Tibial nerve (tissue), 4 donors: ENCODE results near the gene ST6GALNAC4. TPM values are rescaled to one million over a fixed set of nuclear protein-coding genes. Genes with fewer than 3 reads are reported as not detected.

ENCODE experiments used
- DNase-seq, 2 donors: peaks; one replicate each; pipeline ENCODE4 v3.0.0-alpha.2; 2019; ENCODE audit warnings: low spot score in 2 of 2
- H3K27ac ChIP-seq, 4 donors: fragments of 200-600 bp; sonication (generic) in 3 of 4; one replicate each; pipeline ENCODE4 v1.5.1; 2017 to 2019; ENCODE audit warnings: mild to moderate bottlenecking in 1 of 4
- H3K27me3 ChIP-seq, 2 donors: fragments of 200-600 bp; sonication (generic) in 1 of 2; one replicate each; pipeline versions ENCODE4 v1.5.1 to v1.6.0; 2017 to 2019
- H3K36me3 ChIP-seq, 3 donors: fragments of 200-600 bp; sonication (generic); one replicate each; pipeline ENCODE4 v1.5.1; 2018 to 2019
- H3K4me1 ChIP-seq, 4 donors: fragments of 200-600 bp; sonication (generic) in 3 of 4; one replicate each; pipeline ENCODE4 v1.5.1; 2017 to 2019
- H3K4me3 ChIP-seq, 4 donors: fragments of 200-600 bp; sonication (generic) in 3 of 4; one replicate each; pipeline ENCODE4 v1.5.1; 2017 to 2019; ENCODE audit warnings: mild to moderate bottlenecking in 1 of 4, moderate library complexity in 1 of 4
- H3K9me3 ChIP-seq, 4 donors: fragments of 200-600 bp; sonication (generic) in 3 of 4; one replicate each; pipeline ENCODE4 v1.5.1; 2017 to 2019
- CTCF ChIP-seq, 5 experiments: fragments of 200-600 bp in 3 of 5; fragments of 450-650 bp in 2 of 5; sonication (generic) in 3 of 5; IDR thresholded peaks; one replicate each; pipeline ENCODE4 v1.5.1; 2016 to 2019; ENCODE audit warnings: antibody characterized with exemption in 5 of 5, mild to moderate bottlenecking in 3 of 5, moderate library complexity in 2 of 5
- EP300 ChIP-seq, 2 donors: sonication (generic); formaldehyde crosslinking; IDR thresholded peaks; one replicate each; pipeline ENCODE4 v1.6.1; 2017; ENCODE audit warnings: antibody characterized with exemption in 2 of 2, mild to moderate bottlenecking in 1 of 2
- POLR2A ChIP-seq, 2 donors: fragments of 450-650 bp; IDR thresholded peaks; one replicate each; pipeline ENCODE4 v1.6.1; 2017; ENCODE audit warnings: antibody characterized with exemption in 2 of 2, mild to moderate bottlenecking in 2 of 2, moderate library complexity in 2 of 2
- WGBS, 2 donors: methylation state at CpG; one replicate each; pipeline ENCODE4 v1.1.5; 2018; 5-methylcytosine and 5-hydroxymethylcytosine counted together
- total RNA-seq, 4 donors: library from RNA; depleted of rRNA; stranded (reverse); fragments of >200 nt; gene quantifications; one replicate each; pipeline ENCODE4 v1.1.0, GENCODE V29; 2016

The ST6GALNAC4 gene
- total RNA-seq, 4 donors from 2014 or later = 23.9 to 70.5 (median 37.0) TPM

GRCh38 chr9:127923771-127924170 is 6.9 kb upstream of the ST6GALNAC4 start:
- peaks cover 0 to 46% (median 20%) of the 10 kb centered on the region in 4 donors for H3K4me1 ChIP-seq
- H3K27ac ChIP-seq = no peak overlapping the region
- peaks cover 0 to 41% of the 10 kb centered on the region in 2 donors for H3K27me3 ChIP-seq
- TF ChIP-seq POLR2A (IDR thresholded peaks at IDR 0.05) (no peak), CTCF (IDR thresholded peaks at IDR 0.05) (no peak), EP300 (IDR thresholded peaks at IDR 0.05) (no peak)
- no peak for DNase-seq
- WGBS, 2 donors = 72% methylated on average over 8 of the region's 8 CpGs
- no peaks in the 10 kb centered on the region for H3K9me3 ChIP-seq
- no peak overlapping the region for H3K4me3 ChIP-seq
- H3K36me3 ChIP-seq = no peaks in the 10 kb centered on the region

- WGBS, 2 donors = 59 to 60% methylated on average over 6 of the region's 6 CpGs
- no peak for TF ChIP-seq CTCF (IDR thresholded peaks at IDR 0.05)
- TF ChIP-seq POLR2A (IDR thresholded peaks at IDR 0.05) = no peak
- H3K27me3 ChIP-seq = peaks cover 0 to 33% of the 10 kb centered on the region in 2 donors
- H3K4me3 ChIP-seq = no peak overlapping the region
- H3K4me1 ChIP-seq = peaks cover 0 to 50% (median 20%) of the 10 kb centered on the region in 4 donors
- no peak for DNase-seq
- no peaks in the 10 kb centered on the region for H3K9me3 ChIP-seq
- no peak overlapping the region for H3K27ac ChIP-seq
- no peaks in the 10 kb centered on the region for H3K36me3 ChIP-seq
Measured at GRCh38 chr9:127923046-127923445, 6.2 kb upstream of the ST6GALNAC4 start.

- Histone ChIP-seq H3K27me3 (peaks cover 0 to 19% of the 10 kb centered on the region in 2 donors), H3K4me1 (peaks cover 0 to 46% (median 22%) of the 10 kb centered on the region in 4 donors), H3K36me3 (no peaks in the 10 kb centered on the region), H3K4me3 (peak overlapping the region in 1 of 4 donors; percentile 37), H3K27ac (no peak overlapping the region), H3K9me3 (no peaks in the 10 kb centered on the region)
- peak; percentile 60 to 79 for DNase-seq
- TF ChIP-seq CTCF (IDR thresholded peaks at IDR 0.05) (peak; percentile 95 to 99 (median 98)), POLR2A (IDR thresholded peaks at IDR 0.05) (no peak), EP300 (IDR thresholded peaks at IDR 0.05) (peak in 1 of 2 donors; percentile 36)
- WGBS, 2 donors = 0 to 13% methylated on average over 9 to 44 of the region's 45 CpGs
Measured at GRCh38 chr9:127921557-127922120, 4.8 kb upstream of the ST6GALNAC4 start.

- no peaks in the 10 kb centered on the region for H3K9me3 ChIP-seq
- H3K4me1 ChIP-seq = peaks cover 0 to 53% (median 23%) of the 10 kb centered on the region in 4 donors
- H3K27ac ChIP-seq = no peak overlapping the region
- TF ChIP-seq POLR2A (IDR thresholded peaks at IDR 0.05) = no peak
- no peak for TF ChIP-seq EP300 (IDR thresholded peaks at IDR 0.05)
- TF ChIP-seq CTCF (IDR thresholded peaks at IDR 0.05) = no peak
- H3K4me3 ChIP-seq = no peak overlapping the region
- H3K27me3 ChIP-seq = peaks cover 0 to 11% of the 10 kb centered on the region in 2 donors
- DNase-seq = no peak
- 87% methylated on average over 7 of the region's 7 CpGs for WGBS, 2 donors
- no peaks in the 10 kb centered on the region for H3K36me3 ChIP-seq
Measured at GRCh38 chr9:127920794-127921193, 4.0 kb upstream of the ST6GALNAC4 start.

- H3K27ac ChIP-seq = peak overlapping the region in 3 of 4 donors; percentile 38 to 76 (median 40)
- H3K36me3 ChIP-seq = peaks cover 0 to 4% (median 0%) of the 10 kb centered on the region in 3 donors
Measured at GRCh38 chr9:127919253-127919815, 2.5 kb upstream of the ST6GALNAC4 start.

More at GRCh38 chr9:127919253-127919815, 2.5 kb upstream of the ST6GALNAC4 start:
- H3K9me3 ChIP-seq = no peaks in the 10 kb centered on the region
- WGBS, 2 donors = 64 to 65% methylated on average over 8 of the region's 8 CpGs
- no peak overlapping the region for H3K4me3 ChIP-seq
- peaks cover 0 to 65% (median 29%) of the 10 kb centered on the region in 4 donors for H3K4me1 ChIP-seq
- H3K27me3 ChIP-seq = no peaks in the 10 kb centered on the region
- peak in 1 of 2 donors; percentile 86 for TF ChIP-seq EP300 (IDR thresholded peaks at IDR 0.05)
- no peak for TF ChIP-seq POLR2A (IDR thresholded peaks at IDR 0.05)
- DNase-seq = peak; percentile 86 to 89
